HepG2 (cell line): ENCODE measurements around the gene TIRAP. TPM values are rescaled to one million over a fixed set of nuclear protein-coding genes. Genes with fewer than 3 reads are reported as not detected.

ENCODE experiments used
- ARID4A ChIP-seq: sonication (generic); formaldehyde crosslinking; IDR thresholded peaks from 2 replicates; pipeline ENCODE4 v1.5.0; 2020; ENCODE audit warnings: mild to moderate bottlenecking, missing genetic modification reagents, borderline replicate concordance
- BRD4 ChIP-seq: sonication (generic); formaldehyde crosslinking; IDR thresholded peaks from 2 replicates; pipeline ENCODE4 v1.4.0; 2020; ENCODE audit warnings: missing genetic modification reagents
- FOXA3 ChIP-seq: IDR thresholded peaks from 2 replicates; pipeline ENCODE4 v1.6.1; 2016; ENCODE audit warnings: missing genetic modification reagents, missing compliant biosample characterization
- POLR2AphosphoS5 ChIP-seq: IDR thresholded peaks from 2 replicates; pipeline ENCODE4 v1.6.1; 2012; ENCODE audit warnings: low read depth, low read length
- ZNF276 ChIP-seq: sonication (generic); formaldehyde crosslinking; IDR thresholded peaks from 2 replicates; pipeline ENCODE4 v1.4.0; 2020; ENCODE audit warnings: mild to moderate bottlenecking, low read depth, missing genetic modification reagents
- polyA plus RNA-seq, 8 experiments: library from polyadenylated mRNA; depleted of rRNA in 3 of 8; stranded (reverse) in 7 of 8; unstranded in 1 of 8; fragments of >200 nt; fragmentation: Illumina TruSeq in 4 of 8; extraction: Trizol in 4 of 8; gene quantifications; 2 replicates each; pipeline versions ENCODE4 v1.2.1 to v1.2.3, GENCODE V29; 2011 to 2016; ENCODE audit warnings: low read depth in 4 of 8, missing spikeins in 1 of 8, mixed read lengths in 1 of 8; ENCODE audit not compliant: insufficient read depth in 1 of 8
- total RNA-seq, 5 experiments: library from RNA; depleted of rRNA; stranded (reverse); fragments of >200 nt; fragmentation: Illumina TruSeq; extraction: Trizol; gene quantifications; 2 replicates each; pipeline ENCODE4 v1.2.3, GENCODE V29; 2016; ENCODE audit warnings: low read depth in 1 of 5

Gene TIRAP
- total and polyA plus RNA-seq, 2 of the 13 experiments (the other 11 are each of a cell fraction or from before 2014, with no cell fraction given), result 5.4 to 5.7 TPM

- 0 out of 2 replicates have a peak, but pooled peaks have one; percentile 10 for TF ChIP-seq ARID4A (CRISPR knock-in tag)
- no peak for TF ChIP-seq BRD4 (CRISPR knock-in tag)
- no peak for TF ChIP-seq ZNF276
- TF ChIP-seq POLR2AphosphoS5, result no peak
- TF ChIP-seq FOXA3 (CRISPR knock-in tag), result 0 out of 2 replicates have a peak, but pooled peaks have one; percentile 30
Observed at GRCh38 chr11:126337474-126338241, 54.8 kb downstream of the TIRAP start (continued).
